Transverse colon (tissue), 4 donors: ENCODE data around the gene COG2. TPM values are rescaled to one million over a fixed set of nuclear protein-coding genes. Genes with fewer than 3 reads are reported as not detected.
"Not testable (repeated sequence)": the region's sequence is repeated elsewhere in the genome, so short reads cannot be mapped to it uniquely, and the experiment has no call there.

Source experiments
- DNase-seq: peaks from one replicate; pipeline ENCODE4 v3.0.0-alpha.2; 2019
- H3K27ac ChIP-seq, 4 donors: fragments of 200-600 bp; sonication (generic); 2 replicates each; pipeline ENCODE4 v1.5.1; 2016 to 2018; ENCODE audit warnings: inconsistent platforms in 4 of 4
- H3K27me3 ChIP-seq: fragments of 200-600 bp; sonication (generic); 2 replicates; pipeline ENCODE4 v1.5.1; 2017; ENCODE audit warnings: inconsistent platforms
- H3K36me3 ChIP-seq, 4 donors: fragments of 200-600 bp; sonication (generic); 2 replicates each; pipeline ENCODE4 v1.5.1; 2017 to 2019; ENCODE audit warnings: inconsistent platforms in 4 of 4
- H3K4me1 ChIP-seq, 4 donors: fragments of 200-600 bp; sonication (generic); 2 replicates each; pipeline ENCODE4 v1.5.1; 2017 to 2020; ENCODE audit warnings: inconsistent platforms in 4 of 4
- H3K4me3 ChIP-seq, 4 donors: fragments of 200-600 bp; sonication (generic); 1 replicate in 1 of 4; 2 replicates in 3 of 4; pipeline versions ENCODE4 v1.5.1 to v1.6.1; 2017 to 2019; ENCODE audit warnings: inconsistent platforms in 4 of 4
- H3K9me3 ChIP-seq, 2 donors: fragments of 200-600 bp; sonication (generic); 2 replicates each; pipeline ENCODE4 v1.5.1; 2017 to 2019; ENCODE audit warnings: inconsistent platforms in 2 of 2
- CTCF ChIP-seq, 5 experiments: fragments of 200-600 bp in 3 of 5; fragments of 450-650 bp in 2 of 5; sonication (generic) in 3 of 5; IDR thresholded peaks; 1 replicate in 2 of 5; 2 replicates in 3 of 5; pipeline ENCODE4 v1.5.1; 2016 to 2017; ENCODE audit warnings: antibody characterized with exemption in 5 of 5, inconsistent platforms in 3 of 5, mild to moderate bottlenecking in 2 of 5, moderate library complexity in 1 of 5
- EP300 ChIP-seq: sonication (generic); formaldehyde crosslinking; IDR thresholded peaks from one replicate; pipeline ENCODE4 v1.6.1; 2017; ENCODE audit warnings: antibody characterized with exemption, low read depth
- POLR2A ChIP-seq: fragments of 450-650 bp; IDR thresholded peaks from one replicate; pipeline ENCODE4 v1.6.1; 2016; ENCODE audit warnings: antibody characterized with exemption, mild to moderate bottlenecking, moderate library complexity
- POLR2AphosphoS5 ChIP-seq, 3 donors: sonication (generic); formaldehyde crosslinking; IDR thresholded peaks; one replicate each; pipeline ENCODE4 v1.6.1; 2016; ENCODE audit warnings: antibody characterized with exemption in 3 of 3
- WGBS, 2 donors: methylation state at CpG; one replicate each; pipeline ENCODE4 v1.1.5; 2018; ENCODE audit warnings: low coverage in 1 of 2; 5-methylcytosine and 5-hydroxymethylcytosine counted together
- in situ Hi-C, 4 donors: fragments of 200-750 bp; cut with MboI; loops; one replicate each; pipeline versions ENCODE4 v1.15.0 to v1.15.1; 2017; ENCODE audit warnings: low sequenced_read_pairs in 3 of 4, low pct_ligation_motif_present in 1 of 4, low pct_unique_long_range_greater_than_20kb in 1 of 4
- intact Hi-C: fragments of 100-400 bp; cut with DNase I; formaldehyde crosslinking; loops from one replicate; pipeline ENCODE4 v1.15.1; 2023; ENCODE audit warnings: low total_unique reads
- total RNA-seq, 4 donors: library from RNA; depleted of rRNA; stranded (reverse); fragments of >200 nt; gene quantifications; one replicate each; pipeline ENCODE4 v1.1.0, GENCODE V29; 2016

The COG2 gene
- total RNA-seq, 4 donors from 2014 or later, result 14.3 to 43.3 (median 29.2) TPM

DNA sequence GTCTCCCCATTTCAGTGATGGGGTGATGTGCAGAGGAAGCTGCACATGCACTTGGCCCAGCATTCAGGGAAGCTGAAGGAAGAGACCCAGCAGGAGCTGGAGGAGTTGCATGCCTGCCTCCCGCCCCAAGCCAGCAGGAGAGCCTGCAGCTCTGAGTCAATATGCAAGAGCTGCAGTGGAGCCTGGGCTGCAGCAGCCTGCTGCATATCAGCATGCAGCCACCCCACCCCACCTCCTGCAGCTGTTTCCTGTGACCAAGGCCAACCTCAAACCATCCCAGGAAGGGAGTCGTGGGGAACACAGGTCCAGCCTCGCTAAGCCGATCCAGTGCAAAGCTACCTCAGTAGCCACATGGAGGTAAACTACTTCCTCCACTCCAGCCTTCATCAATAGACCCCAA lies 52.7 kb downstream of the COG2 start:
- H3K27me3 ChIP-seq, result no peaks in the 10 kb centered on the region
- WGBS, 2 donors, result 50% methylated on average over 4 of the region's 4 CpGs; no CpG with 5 or more reads in 1 of the 2 donors
- intact Hi-C loops (no loop called here), in situ Hi-C loops (no loop called here)
- H3K27ac ChIP-seq, result no peak overlapping the region
- TF ChIP-seq POLR2AphosphoS5 (IDR thresholded peaks at IDR 0.05) (no peak), EP300 (no peak), POLR2A (no peak), CTCF (IDR thresholded peaks at IDR 0.05) (no peak)
- H3K4me3 ChIP-seq, result no peak overlapping the region
- DNase-seq, result no peak
- no peaks in the 10 kb centered on the region for H3K4me1 ChIP-seq
- H3K36me3 ChIP-seq, result peaks cover 0 to 32% (median 16%) of the 10 kb centered on the region in 4 donors
- no peaks in the 10 kb centered on the region for H3K9me3 ChIP-seq

DNA sequence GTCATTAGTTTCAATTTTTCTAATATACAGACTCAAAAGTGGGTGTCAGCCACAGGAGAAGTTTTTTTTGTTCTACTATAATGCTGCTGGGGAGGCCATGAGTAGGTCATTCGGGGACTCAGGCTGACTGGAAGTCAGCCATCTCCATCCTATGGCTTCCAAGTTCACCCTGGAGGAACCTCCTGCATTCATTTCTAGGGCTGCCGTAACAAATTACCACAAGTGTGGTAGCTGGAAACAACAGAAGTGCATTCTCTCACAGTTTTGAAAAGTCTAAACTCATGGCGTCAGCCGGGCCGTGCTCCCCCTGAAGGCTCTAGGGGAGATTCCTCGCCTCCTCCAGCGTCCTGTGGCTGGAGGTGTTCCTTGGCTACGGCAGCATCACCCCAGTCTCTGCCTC lies 53.9 kb downstream of the COG2 start:
- WGBS, 2 donors, result 60 to 90% methylated on average over 1 to 8 of the region's 8 CpGs
- Histone ChIP-seq H3K4me1 (no peaks in the 10 kb centered on the region), H3K27me3 (no peaks in the 10 kb centered on the region), H3K36me3 (peaks cover 0 to 20% (median 10%) of the 10 kb centered on the region in 4 donors), H3K4me3 (no peak overlapping the region), H3K9me3 (no peaks in the 10 kb centered on the region), H3K27ac (no peak overlapping the region)
- intact Hi-C loops (no loop called here), in situ Hi-C loops (no loop called here)
- TF ChIP-seq CTCF (IDR thresholded peaks at IDR 0.05) (no peak), POLR2AphosphoS5 (IDR thresholded peaks at IDR 0.05) (no peak), EP300 (no peak), POLR2A (no peak)
- no peak for DNase-seq

- no peaks in the 10 kb centered on the region for H3K27me3 ChIP-seq
- H3K9me3 ChIP-seq, result no peaks in the 10 kb centered on the region
- no peaks in the 10 kb centered on the region for H3K4me1 ChIP-seq
- in situ Hi-C loops (no loop called here), intact Hi-C loops (no loop called here)
- no peak overlapping the region for H3K4me3 ChIP-seq
- H3K27ac ChIP-seq, result no peak overlapping the region
- 84 to 87% methylated on average over 3 to 7 of the region's 7 CpGs for WGBS, 2 donors
- TF ChIP-seq POLR2A (no peak), EP300 (no peak), CTCF (IDR thresholded peaks at IDR 0.05) (no peak), POLR2AphosphoS5 (IDR thresholded peaks at IDR 0.05) (no peak)
- no peak for DNase-seq
- H3K36me3 ChIP-seq, result peaks cover 0 to 14% (median 7%) of the 10 kb centered on the region in 4 donors
Observed at GRCh38 chr1:230696722-230697437, 54.6 kb downstream of the COG2 start.

DNA sequence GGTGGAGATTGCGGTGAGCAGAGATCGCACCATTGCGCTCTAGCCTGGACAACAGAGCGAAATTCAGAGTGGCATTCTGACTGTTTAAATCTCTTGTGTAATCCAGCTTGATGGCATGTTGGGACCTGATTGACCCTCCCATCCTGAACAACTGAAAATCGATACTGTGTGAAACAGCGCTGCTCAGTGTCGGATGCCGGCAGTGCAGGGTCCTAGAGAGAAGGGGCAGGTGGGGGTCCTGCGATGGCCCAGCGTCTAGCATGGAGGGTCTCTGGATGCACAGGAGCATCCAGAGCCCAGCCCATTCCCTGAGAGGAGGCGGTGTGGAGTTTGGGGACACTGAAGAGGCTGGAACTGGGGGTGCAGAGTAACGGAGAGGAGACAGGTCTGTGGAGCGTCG lies 55.8 kb downstream of the COG2 start:
- H3K27me3 ChIP-seq, result no peaks in the 10 kb centered on the region
- TF ChIP-seq POLR2AphosphoS5 (IDR thresholded peaks at IDR 0.05), result no peak
- no peak for TF ChIP-seq POLR2A
- no peak for TF ChIP-seq EP300
- no peak for TF ChIP-seq CTCF (IDR thresholded peaks at IDR 0.05)
- DNase-seq, result no peak
- no peaks in the 10 kb centered on the region for H3K4me1 ChIP-seq
- 93% methylated on average over 14 of the region's 14 CpGs; no CpG with 5 or more reads in 1 of the 2 donors for whole genome bisulfite sequencing, 2 donors
- H3K36me3 ChIP-seq, result peaks cover 0 to 8% (median 3%) of the 10 kb centered on the region in 4 donors
- H3K4me3 ChIP-seq, result no peak overlapping the region
- H3K9me3 ChIP-seq, result no peaks in the 10 kb centered on the region
- in situ Hi-C loops, result no loop called here
- intact Hi-C loops, result no loop called here
- H3K27ac ChIP-seq, result no peak overlapping the region

DNA sequence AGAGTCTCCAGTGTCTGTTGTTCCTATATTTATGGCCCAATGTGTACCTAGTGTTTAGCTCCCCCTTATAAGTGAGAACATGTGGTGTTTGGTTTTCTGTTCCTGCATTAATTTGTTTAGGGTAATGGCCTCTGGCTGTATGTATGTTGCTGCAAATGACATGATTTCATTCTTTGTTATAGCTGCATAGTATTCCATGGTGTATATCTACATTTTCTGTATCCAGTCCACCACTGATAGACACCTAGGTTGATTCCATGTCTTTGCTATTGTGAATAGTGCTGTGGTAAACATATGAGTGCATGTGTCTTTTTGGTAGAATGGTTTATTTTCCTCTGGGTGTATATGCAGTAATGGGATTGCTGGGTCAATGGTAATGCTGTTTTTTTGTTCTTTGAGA lies 56.7 kb downstream of the COG2 start:
- H3K27me3 ChIP-seq, in situ Hi-C loops, DNase-seq, H3K9me3 ChIP-seq, H3K4me3 ChIP-seq, H3K36me3 ChIP-seq, H3K4me1 ChIP-seq, intact Hi-C loops, H3K27ac ChIP-seq: not testable (repeated sequence)
